GM18870 (cell line): Measurements from ENCODE around the gene VAV2.

ENCODE experiments used
- ATAC-seq: cut with Tn5 transposase; IDR thresholded peaks from one replicate; pipeline ENCODE4 v1.9.1; 2021; ENCODE audit warnings: moderate library complexity; ENCODE audit not compliant: unreplicated experiment

The VAV2 gene

GRCh38 chr9:133737774-133738639, 254.1 kb downstream of the VAV2 start, which contains the start of gene SARDH:
Gene SARDH, minus strand, starts transcription at chr9:133738352. Its CDS starts 4,179 bp downstream, at chr9:133734173.
- no peak for ATAC-seq

- no peak for ATAC-seq
Measured at GRCh38 chr9:133737071-133737773, 254.9 kb downstream of the VAV2 start.

GRCh38 chr9:133735931-133736330, 256.2 kb downstream of the VAV2 start:
- no peak for ATAC-seq

- ATAC-seq = no peak
Measured at GRCh38 chr9:133735415-133735775, 256.7 kb downstream of the VAV2 start.

GRCh38 chr9:133734590-133735414, 257.3 kb downstream of the VAV2 start:
- no peak for ATAC-seq

- ATAC-seq = no peak
Measured at GRCh38 chr9:133733796-133734533, 258.2 kb downstream of the VAV2 start.

- no peak for ATAC-seq
Measured at GRCh38 chr9:133733421-133733795, 258.7 kb downstream of the VAV2 start.

GRCh38 chr9:133732639-133733408, 259.3 kb downstream of the VAV2 start:
- no peak for ATAC-seq

GRCh38 chr9:133731876-133732638, 260.1 kb downstream of the VAV2 start:
- no peak for ATAC-seq

GRCh38 chr9:133730994-133731715, 261.0 kb downstream of the VAV2 start:
- ATAC-seq = no peak

- ATAC-seq = no peak
Measured at GRCh38 chr9:133729617-133730281, 262.4 kb downstream of the VAV2 start.

GRCh38 chr9:133728856-133729616, 263.1 kb downstream of the VAV2 start:
- ATAC-seq = no peak

- ATAC-seq = no peak
Measured at GRCh38 chr9:133727876-133728441, 264.2 kb downstream of the VAV2 start.

- ATAC-seq = no peak
Measured at GRCh38 chr9:133727277-133727875, 264.7 kb downstream of the VAV2 start.

- ATAC-seq = no peak
Measured at GRCh38 chr9:133726401-133727276, 265.5 kb downstream of the VAV2 start.

- no peak for ATAC-seq
Measured at GRCh38 chr9:133725886-133726285, 266.2 kb downstream of the VAV2 start.
